GM21717 (cell line): ENCODE data around the gene ELMOD3.
"Not testable (repeated sequence)": the region's sequence is repeated elsewhere in the genome, so short reads cannot be mapped to it uniquely, and the experiment has no call there.

Source experiments
- ATAC-seq: cut with Tn5 transposase; IDR thresholded peaks from one replicate; pipeline ENCODE4 v1.9.1; 2021; ENCODE audit warnings: mild to moderate bottlenecking, moderate library complexity; ENCODE audit not compliant: unreplicated experiment

The ELMOD3 gene

GRCh38 chr2:85369500-85369899 lies 14.9 kb downstream of the ELMOD3 start:
- no peak for ATAC-seq

GRCh38 chr2:85371045-85371444 lies 16.5 kb downstream of the ELMOD3 start:
- ATAC-seq = no peak

- no peak for ATAC-seq
These were observed 21.9 kb downstream of the ELMOD3 start for GRCh38 chr2:85376291-85377065.

- ATAC-seq = no peak
These were observed 22.5 kb downstream of the ELMOD3 start for GRCh38 chr2:85377083-85377482.

- ATAC-seq = no peak
These were observed 23.7 kb downstream of the ELMOD3 start for GRCh38 chr2:85378257-85378656.

- ATAC-seq = no peak
These were observed 25.5 kb downstream of the ELMOD3 start for GRCh38 chr2:85380048-85380447.

- ATAC-seq = not testable (repeated sequence)
These were observed 28.6 kb downstream of the ELMOD3 start for GRCh38 chr2:85383151-85383550.

- no peak for ATAC-seq
These were observed 29.3 kb downstream of the ELMOD3 start for GRCh38 chr2:85383850-85384249.

- no peak for ATAC-seq
These were observed 31.2 kb downstream of the ELMOD3 start for GRCh38 chr2:85385746-85386145.

- ATAC-seq = no peak
These were observed 33.2 kb downstream of the ELMOD3 start for GRCh38 chr2:85387754-85388153.

GRCh38 chr2:85388878-85389538 lies 34.4 kb downstream of the ELMOD3 start:
- no peak for ATAC-seq

- ATAC-seq = no peak
These were observed 36.5 kb downstream of the ELMOD3 start for GRCh38 chr2:85390941-85391669.

GRCh38 chr2:85393836-85394235 lies 39.3 kb downstream of the ELMOD3 start:
- ATAC-seq = no peak

GRCh38 chr2:85394261-85394681 lies 39.7 kb downstream of the ELMOD3 start:
- no peak for ATAC-seq

- no peak for ATAC-seq
These were observed 40.4 kb downstream of the ELMOD3 start for GRCh38 chr2:85394976-85395375.

- no peak for ATAC-seq
These were observed 41.4 kb downstream of the ELMOD3 start for GRCh38 chr2:85395912-85396475.

GRCh38 chr2:85396531-85397470 lies 42.2 kb downstream of the ELMOD3 start:
- ATAC-seq = no peak

GRCh38 chr2:85397925-85398331 lies 43.4 kb downstream of the ELMOD3 start:
- no peak for ATAC-seq

GRCh38 chr2:85398426-85399182 lies 44.0 kb downstream of the ELMOD3 start:
- no peak for ATAC-seq

- ATAC-seq = no peak
These were observed 44.5 kb downstream of the ELMOD3 start for GRCh38 chr2:85399183-85399455.
